ENCODE measurements around the gene TPRN.
"Not testable (repeated sequence)": the region's sequence is repeated elsewhere in the genome, so short reads cannot be mapped to it uniquely, and the experiment has no call there.

Gene TPRN

DNA sequence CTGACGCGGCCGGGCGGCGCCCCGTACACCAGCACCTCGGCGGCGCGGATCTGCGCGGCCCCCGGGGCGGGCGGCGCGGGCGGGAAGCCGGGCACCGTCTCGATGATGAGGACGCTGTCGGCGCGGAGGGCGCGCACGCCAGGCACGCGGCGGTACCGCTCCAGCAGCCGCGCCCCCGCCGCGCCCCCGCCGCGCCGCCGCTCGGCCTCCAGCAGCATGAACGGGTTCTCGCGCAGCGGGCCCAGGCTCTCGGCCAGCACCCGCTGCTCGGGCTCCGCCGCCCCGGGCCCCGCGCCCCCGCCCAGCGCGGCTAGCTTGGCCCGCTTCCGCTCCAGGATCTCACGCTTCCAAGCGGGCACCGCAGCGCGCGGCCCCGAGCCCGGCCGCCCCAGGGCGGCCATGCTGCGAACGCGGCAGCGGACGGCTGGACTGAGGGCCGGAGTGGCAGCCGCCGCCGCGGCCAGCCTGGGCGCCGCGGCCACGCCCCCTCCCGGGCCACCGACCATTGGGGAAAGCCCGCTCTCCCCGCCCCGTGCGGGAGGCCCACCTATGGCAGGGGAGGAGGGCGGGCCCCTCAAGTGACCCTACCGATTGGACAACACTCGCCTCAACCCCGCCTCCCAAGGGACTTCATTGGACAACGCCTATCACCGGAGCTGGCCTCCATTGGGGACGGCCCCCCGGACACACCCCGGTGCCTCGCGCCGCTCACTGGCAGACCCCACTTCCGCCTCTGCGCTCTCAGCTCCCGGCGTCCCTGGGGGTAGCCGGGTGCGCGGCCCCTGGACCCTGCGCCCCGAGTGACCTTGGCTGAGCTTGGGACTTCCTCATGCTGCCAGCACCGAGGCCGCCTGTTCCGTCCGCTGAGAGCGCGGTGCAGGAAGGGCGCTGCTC lies at the start of gene TPRN:
TSS of gene TPRN (minus strand) at position 431 of the 894 bp plus-strand sequence. CDS start at position 401, 30 bp downstream.
- peak; percentile 99 for DNase-seq

DNA sequence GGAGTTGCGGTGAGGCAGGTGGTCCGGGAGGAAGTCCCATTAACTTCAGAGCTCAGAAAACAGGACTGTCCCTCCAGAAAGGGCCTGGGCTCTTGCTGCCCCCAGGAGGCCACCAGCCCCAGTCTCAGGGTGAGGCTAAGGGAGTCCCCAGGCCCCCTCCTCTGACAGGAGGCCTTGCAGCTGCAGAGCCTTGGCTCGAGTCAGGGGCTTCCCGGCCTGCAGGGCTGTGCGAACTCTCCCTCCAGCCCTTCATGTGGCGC lies 47.3 kb upstream of the TPRN start:
- DNase-seq: no peak

DNA sequence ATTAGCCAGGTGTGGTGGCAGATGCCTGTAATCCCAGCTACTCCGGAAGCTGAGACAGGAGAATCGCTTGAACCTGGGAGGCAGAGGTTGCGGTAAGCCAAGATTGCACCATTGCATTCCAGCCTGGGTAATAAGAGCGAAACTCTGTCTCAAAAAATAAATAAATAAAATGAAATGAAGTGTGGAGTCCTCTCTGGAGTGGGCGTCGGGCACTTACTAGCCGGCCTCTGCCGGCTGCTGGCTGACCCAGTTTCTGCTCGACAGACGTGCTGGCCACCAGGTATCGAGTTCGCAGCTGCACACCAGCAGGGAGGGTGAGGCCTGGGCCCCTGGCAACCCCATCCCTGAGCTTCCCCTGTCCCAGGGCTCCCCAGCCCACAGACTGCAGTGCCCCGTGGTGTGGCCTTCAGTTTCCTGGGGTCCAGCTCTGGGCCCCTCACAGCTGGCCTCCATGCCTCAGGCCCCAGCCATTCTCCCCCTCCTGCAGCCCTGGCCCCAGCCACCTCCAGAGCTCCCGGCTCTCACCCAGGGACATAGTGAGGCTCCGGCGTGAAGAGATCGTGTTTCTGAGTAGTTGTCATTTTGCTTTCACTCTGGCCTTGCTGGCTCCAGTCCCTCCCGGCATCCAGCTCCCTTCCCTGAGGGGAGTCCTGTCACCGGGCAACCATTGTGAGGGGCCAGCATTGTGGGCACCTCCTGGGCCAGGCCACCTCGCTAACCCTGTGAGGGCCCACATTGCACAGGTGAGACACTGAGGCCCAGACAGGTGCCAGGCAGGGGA lies 46.8 kb upstream of the TPRN start:
- no peak for DNase-seq

DNA sequence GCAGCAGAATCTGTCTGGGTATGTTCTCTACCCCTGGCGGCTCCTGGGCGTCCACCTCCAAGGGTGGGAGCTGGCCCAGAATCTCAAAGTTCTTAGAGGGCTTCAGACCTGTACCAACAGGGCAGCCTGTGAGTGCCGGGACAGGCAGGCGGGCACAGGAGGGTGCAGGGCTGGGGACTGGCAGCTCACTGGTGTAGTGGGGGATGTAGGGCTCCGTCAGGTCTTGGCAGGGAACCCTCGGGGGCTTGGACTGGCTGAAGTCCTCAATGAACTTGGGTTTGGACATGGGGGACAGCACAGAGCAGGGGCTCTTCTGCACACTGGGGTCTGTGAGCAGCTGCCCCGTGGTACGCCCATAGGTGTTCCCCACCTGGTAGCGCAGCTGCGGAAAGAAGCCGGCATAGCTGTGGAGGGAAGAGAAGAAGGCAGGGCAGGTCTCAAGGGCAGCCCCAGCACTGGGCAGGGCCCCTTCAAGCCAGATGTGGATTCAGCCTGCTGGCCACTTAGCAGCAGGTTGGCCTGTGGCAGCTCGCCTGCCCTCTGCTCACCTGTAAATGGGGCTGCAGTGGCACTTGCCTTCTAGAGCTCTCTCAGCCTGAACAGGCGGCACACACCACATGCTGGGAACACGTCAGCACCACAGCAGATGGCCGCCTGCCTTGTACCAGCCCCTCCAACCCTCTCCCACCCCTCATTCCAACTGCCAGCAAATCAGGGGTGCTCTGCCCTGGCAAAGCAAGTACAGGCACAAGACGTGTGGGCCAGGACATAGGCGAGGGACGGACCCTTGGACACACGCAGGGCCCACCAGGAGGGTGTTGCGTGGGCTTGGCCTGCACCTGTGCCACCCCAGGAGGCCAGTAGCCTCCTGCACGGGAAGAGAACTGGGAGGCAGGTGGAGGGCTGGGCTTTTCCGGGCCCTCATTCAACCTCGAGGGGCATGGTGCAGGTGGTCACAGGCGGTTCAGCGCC lies 45.2 kb upstream of the TPRN start:
- DNase-seq: no peak

- no peak for DNase-seq
These were observed 44.2 kb upstream of the TPRN start for GRCh38 chr9:137244486-137245449.

- no peak for DNase-seq
These were observed 43.3 kb upstream of the TPRN start for GRCh38 chr9:137243626-137244485.

- DNase-seq: not testable (repeated sequence)
These were observed 42.7 kb upstream of the TPRN start for GRCh38 chr9:137243266-137243625.

- no peak for DNase-seq
These were observed 42.0 kb upstream of the TPRN start for GRCh38 chr9:137242269-137243203.

DNA sequence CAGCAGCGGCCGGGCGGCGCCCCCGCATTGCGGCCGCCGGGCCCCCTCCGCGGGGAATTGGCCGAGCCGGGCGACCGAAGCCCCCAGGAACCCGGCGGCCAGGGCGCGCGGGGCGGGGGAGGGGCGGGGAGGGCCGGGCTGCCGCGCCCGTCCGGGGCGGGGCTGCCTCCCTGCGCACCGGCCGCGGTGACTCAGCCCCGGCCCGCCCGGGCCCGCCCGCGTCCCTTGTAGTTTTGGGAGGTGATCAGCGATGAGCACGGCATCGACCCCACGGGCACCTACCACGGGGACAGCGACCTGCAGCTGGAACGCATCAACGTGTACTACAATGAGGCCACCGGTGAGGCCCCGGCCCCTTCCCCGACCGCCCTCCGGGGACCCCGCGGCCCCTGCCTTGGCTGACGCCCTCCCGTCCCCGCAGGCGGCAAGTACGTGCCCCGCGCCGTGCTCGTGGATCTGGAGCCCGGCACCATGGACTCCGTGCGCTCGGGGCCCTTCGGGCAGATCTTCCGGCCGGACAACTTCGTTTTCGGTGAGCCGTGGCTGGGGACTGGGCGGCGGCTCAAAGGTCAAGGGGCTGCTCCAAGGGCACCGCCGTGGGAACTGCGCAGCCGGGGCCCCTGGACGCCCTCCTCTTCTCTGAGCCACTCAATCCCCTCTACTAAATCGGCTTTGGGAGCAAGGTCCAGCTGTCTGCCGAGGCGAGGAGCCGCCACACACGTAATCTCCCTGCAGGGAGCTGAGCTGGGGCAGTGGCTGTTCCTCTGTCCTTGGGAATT lies 41.1 kb upstream of the TPRN start:
- peak; percentile 64 for DNase-seq

DNA sequence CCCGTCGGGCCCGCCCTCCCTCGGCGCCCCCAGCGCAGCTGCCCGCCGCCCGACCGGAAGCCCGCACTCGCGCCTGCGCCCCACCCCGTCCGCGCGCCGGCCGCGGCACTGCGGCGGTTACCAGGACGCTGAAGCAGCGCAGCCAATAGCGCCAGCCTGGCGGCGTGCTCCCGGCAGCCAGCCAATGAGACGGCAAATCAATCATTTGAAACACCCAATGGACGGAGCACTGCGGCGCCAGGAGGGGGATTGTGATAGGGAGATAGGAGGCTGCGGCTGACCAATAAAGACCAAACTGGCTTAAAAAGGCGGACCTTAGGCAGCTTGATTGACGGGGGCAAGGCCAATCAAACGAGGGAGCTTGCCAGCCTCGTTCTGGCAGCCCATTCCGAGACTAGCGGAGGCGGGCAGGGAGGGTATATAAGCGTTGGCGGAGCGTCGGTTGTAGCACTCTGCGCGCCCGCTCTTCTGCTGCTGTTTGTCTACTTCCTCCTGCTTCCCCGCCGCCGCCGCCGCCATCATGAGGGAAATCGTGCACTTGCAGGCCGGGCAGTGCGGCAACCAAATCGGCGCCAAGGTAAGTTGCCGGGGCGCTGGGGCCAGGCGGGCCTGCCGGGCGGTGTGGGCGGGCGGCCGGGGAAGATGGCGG lies 40.4 kb upstream of the TPRN start, which contains the start of gene TUBB4B:
TSS of gene TUBB4B (plus strand) at position 447 of the 649 bp plus-strand sequence. CDS start at position 521, 74 bp downstream.
- peak; percentile 100 for DNase-seq

- peak; percentile 72 for DNase-seq
These were observed 39.8 kb upstream of the TPRN start for GRCh38 chr9:137240318-137240840.

DNA sequence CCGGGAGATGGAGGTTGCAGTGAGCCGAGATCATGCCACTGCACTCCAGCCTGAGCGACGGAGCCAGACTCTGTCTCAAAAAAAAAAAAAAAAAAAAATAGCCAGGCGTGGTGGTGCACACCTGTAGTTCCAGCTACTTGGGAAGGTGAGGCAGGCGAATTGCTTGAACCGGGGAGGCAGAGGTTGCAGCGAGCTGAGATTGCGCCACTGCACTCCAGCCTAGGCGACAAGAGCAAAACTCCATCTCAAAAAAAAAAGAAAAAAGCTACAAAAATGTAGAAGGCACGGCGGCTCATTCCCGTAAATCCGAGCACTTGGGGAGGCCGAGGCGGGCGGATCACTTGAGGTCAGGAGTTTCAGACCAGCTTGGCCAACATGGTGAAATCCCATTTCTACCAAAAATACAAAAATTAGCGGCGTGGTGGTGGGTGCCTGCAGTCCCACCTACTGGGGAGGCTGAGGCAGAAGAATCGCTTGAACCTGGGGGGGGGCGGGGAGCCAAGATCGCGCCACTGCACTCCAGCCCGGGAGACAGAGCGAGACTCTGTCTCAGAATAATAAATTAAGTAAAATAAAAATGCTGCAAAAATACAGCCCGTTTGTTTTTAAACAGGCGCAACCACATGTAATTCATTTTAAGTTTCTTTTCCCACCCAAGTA lies 39.1 kb upstream of the TPRN start:
- not testable (repeated sequence) for DNase-seq

- DNase-seq: no peak
These were observed 37.5 kb upstream of the TPRN start for GRCh38 chr9:137237759-137238726.

DNA sequence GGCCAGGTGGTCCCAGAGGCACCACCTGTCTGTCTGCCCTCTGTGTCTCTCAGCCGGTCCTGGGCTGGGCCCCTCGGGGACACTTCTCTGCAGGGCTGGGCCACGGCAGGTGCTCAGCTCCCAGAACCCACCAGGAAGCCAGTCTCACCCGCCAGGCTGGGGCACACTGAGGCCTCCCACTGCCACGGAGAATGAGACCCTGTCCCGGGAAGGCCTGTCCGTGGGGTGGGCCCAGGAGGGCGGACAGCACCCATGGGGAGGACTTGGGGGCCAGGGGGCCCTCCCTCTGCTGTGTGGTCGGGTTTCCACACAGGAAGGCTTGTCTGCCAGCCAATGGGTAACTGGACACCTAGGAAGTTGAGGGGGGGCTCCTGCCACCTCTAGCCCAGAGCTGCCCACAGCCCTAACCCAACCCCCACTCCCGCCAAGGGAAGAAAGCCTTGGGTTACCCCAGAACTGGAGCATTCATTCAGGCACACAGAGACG lies 36.4 kb upstream of the TPRN start:
- no peak for DNase-seq

- DNase-seq: peak; percentile 88
These were observed 35.8 kb upstream of the TPRN start for GRCh38 chr9:137236238-137236935.

Data from CD4-positive, alpha-beta T cell treated with Interleukin-15 for 1 hour (primary cell).